ENCODE results near the gene EYS. TPM values are rescaled to one million over a fixed set of nuclear protein-coding genes. Genes with fewer than 3 reads are reported as not detected.

The EYS gene
- total RNA-seq = 1.0 TPM

- peak; percentile 0 for DNase-seq
Measured at GRCh38 chr6:65707126-65707826, at the start of gene EYS. EYS (minus strand) TSS chr6:65707226; CDS start chr6:65495410, 211,816 bp downstream.

- no peak for DNase-seq
Measured at GRCh38 chr6:65746302-65746701, 39.3 kb upstream of the EYS start.

- DNase-seq = no peak
Measured at GRCh38 chr6:65745614-65746013, 38.6 kb upstream of the EYS start.

- no peak for DNase-seq
Measured at GRCh38 chr6:65728879-65729479, 22.0 kb upstream of the EYS start.

- no peak for DNase-seq
Measured at GRCh38 chr6:65719101-65719500, 12.1 kb upstream of the EYS start.

GRCh38 chr6:65711531-65711930 lies 4.5 kb upstream of the EYS start:
- DNase-seq = no peak

- DNase-seq = no peak
Measured at GRCh38 chr6:65709099-65709830, 2.2 kb upstream of the EYS start.

- DNase-seq = no peak
Measured at GRCh38 chr6:65708162-65708561, 1.1 kb upstream of the EYS start.

- no peak for DNase-seq
Measured at GRCh38 chr6:65706436-65706835, 590 bp downstream of the EYS start.

GRCh38 chr6:65701325-65701724 lies 5.7 kb downstream of the EYS start:
- no peak for DNase-seq

GRCh38 chr6:65700561-65700960 lies 6.5 kb downstream of the EYS start:
- no peak for DNase-seq

GRCh38 chr6:65692109-65692508 lies 14.9 kb downstream of the EYS start:
- no peak for DNase-seq

- no peak for DNase-seq
Measured at GRCh38 chr6:65680232-65680631, 26.8 kb downstream of the EYS start.

- DNase-seq = peak; percentile 16
Measured at GRCh38 chr6:65671922-65672321, 35.1 kb downstream of the EYS start.

- DNase-seq = no peak
Measured at GRCh38 chr6:65667916-65668656, 38.9 kb downstream of the EYS start.

GRCh38 chr6:65650086-65650485 lies 56.9 kb downstream of the EYS start:
- no peak for DNase-seq

GRCh38 chr6:65649392-65649791 lies 57.6 kb downstream of the EYS start:
- DNase-seq = no peak

GRCh38 chr6:65646544-65646943 lies 60.5 kb downstream of the EYS start:
- no peak for DNase-seq

- no peak for DNase-seq
Measured at GRCh38 chr6:65642776-65643175, 64.2 kb downstream of the EYS start.

GRCh38 chr6:65638047-65638831 lies 68.8 kb downstream of the EYS start:
- DNase-seq = no peak

- DNase-seq = no peak
Measured at GRCh38 chr6:65637289-65638046, 69.6 kb downstream of the EYS start.

All from tongue (tissue), 2 donors.